HG03439 (cell line): ENCODE data around the gene PTPRF.

Source experiments
- ATAC-seq: cut with Tn5 transposase; IDR thresholded peaks from one replicate; pipeline ENCODE4 v1.9.1; 2021; ENCODE audit warnings: mild to moderate bottlenecking, moderate library complexity; ENCODE audit not compliant: unreplicated experiment

PTPRF gene

GRCh38 chr1:43653339-43653738 lies 122.7 kb downstream of the PTPRF start:
- ATAC-seq: no peak

DNA sequence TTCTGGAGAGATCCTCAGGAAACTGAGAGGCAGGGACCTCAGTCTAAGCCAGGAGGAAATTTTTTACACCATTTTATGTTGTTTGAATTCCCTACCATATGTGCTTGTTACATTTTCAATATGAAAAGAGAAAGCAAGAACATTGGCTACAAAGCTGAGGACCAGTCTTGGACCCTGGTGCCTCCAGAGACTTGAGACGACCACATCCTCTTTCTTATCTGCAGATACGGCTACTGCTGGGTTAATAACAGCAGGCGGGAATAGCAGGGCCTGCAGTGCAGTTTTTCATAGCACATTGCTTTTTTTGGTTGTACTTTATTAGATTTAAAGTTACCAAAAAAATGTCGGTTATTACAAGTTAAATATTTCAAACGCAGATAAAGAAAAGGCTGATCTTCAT lies 123.2 kb downstream of the PTPRF start:
- ATAC-seq: no peak

- ATAC-seq: no peak
Observed at GRCh38 chr1:43655953-43656352, 125.3 kb downstream of the PTPRF start.

DNA sequence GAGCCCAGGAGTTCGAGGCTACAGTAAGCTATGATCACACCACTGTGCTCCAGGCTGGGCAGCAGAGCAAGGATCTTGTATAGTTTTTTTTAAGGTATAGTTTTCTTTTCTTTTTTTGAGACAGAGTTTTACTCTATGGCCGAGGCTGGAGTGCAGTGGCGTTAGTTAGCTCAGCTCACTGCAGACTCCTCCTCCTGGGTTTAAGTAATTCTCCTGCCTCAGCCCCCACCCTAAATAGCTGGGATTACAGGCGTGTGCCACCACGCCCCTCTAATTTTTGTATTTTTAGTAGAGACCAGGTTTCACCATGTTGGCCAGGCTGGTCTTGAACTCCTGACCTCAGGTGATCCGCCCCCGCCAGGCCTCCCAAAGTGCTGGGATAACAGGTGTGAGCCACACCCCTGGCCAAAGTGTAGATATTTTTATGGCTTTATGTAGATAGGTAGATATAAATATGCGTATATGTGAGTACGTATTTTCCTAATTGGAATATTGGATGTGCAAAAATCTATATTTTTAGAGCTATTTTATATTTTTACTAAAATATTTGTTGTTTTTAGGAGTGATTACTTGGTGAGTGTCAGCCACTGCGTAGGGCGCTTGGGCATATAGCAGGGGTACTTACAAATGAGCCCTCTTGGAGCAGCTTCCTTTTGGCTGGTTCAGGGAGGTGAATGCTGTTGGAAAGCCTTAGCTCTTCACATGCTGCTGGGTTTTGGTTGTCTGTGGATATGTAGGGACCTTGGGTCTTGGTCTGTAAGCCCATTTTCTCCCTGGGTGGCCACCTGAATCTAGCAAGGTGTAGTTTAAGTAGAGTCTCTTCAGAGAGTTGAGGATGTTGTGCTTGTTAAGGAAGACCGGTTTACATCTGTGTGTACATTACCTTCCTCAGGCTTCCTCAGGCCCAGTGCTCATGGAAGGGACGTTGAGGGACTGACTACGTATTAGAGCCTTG lies 128.8 kb downstream of the PTPRF start:
- ATAC-seq: no peak

DNA sequence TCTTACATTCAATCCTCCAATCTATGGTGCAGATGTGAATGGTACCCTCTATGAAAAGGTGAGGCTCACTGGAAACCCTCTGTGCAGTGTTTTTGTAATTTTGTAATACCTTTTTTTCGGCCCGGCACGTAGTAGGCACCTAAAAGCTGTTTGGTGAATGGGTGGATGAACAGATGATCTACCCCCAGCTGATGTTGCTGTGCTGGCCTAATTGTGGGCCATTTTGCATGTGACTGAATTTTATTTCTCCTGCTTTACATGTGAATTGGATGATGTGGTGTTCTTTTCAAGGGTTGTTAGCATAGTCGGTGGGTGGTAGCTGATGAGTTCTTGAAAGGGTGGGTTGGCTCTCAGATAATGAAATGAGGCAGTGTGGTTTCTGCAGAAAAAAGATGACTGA lies 129.7 kb downstream of the PTPRF start:
- ATAC-seq: no peak

GRCh38 chr1:43664369-43664768 lies 133.7 kb downstream of the PTPRF start:
- ATAC-seq: no peak

DNA sequence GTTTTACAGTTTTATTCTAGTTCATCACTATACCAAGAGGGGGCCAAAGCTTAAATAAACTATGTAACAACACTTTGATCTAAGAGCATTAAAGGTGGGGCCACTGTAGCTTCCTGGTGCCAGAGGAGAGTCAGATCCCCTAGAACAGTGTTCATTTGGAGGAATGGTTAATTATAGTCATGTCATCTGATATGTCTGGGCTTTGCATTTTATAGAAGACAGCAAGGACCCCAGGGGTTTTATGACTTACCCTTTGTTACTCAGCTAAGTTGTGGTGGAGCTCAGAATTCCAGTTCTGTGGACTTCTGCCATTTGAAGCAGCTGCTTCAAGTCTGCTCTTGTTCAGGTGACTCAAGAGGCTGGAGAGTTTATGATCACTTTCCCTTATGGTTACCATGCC lies 135.9 kb downstream of the PTPRF start:
- no peak for ATAC-seq

- ATAC-seq: no peak
Observed at GRCh38 chr1:43668956-43669355, 138.3 kb downstream of the PTPRF start.

GRCh38 chr1:43669878-43670277 lies 139.2 kb downstream of the PTPRF start:
- no peak for ATAC-seq

GRCh38 chr1:43671193-43671592 lies 140.5 kb downstream of the PTPRF start:
- no peak for ATAC-seq

DNA sequence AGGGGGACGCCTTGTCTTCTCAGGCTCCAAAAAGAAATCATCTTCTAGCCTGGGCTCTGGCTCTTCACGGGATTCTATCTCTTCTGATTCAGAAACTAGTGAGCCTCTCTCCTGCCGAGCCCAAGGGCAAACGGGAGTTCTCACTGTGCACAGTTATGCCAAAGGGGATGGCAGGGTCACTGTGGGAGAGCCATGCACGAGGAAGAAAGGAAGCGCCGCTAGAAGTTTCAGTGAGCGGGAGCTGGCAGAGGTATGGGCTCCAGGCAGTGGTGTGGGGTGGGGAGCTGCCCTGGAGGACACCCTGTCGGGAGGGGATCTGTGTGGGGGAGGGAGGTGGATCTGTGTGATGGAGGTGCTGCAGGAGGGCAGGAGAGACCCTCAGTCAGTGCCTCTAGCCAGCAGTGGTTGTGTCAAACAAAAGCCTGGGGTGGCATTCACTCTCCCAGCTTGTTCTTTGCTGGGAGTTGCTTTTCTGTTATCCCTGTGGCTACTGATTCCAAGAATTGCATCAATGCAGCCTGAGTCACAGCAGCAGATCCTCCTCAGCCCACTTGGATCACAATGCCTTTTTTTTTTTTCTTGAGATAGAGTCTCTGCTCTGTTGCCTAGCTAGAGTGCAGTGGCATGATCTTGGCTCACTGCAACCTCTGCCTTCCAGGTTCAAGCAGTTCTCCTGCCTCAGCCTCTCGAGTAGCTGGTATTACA lies 141.1 kb downstream of the PTPRF start:
- ATAC-seq: no peak

DNA sequence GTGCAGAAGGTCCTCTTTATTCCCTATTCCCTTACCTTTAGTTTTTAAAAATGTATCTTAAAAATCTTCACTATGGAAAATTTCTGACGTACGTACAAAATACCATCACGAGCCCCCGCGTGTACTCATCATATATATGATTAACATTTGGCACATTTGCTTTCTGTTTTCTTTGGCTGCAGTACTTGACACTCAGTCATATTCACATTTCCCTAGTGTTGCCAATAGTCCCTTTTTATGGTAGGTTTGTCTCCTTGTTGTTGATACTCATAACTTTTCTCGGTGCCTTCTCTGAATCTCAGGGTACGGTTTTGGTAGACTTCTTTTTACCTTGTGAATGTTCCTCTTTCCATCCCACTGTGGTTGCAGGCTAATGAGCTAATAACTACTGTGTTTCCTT lies 142.6 kb downstream of the PTPRF start:
- no peak for ATAC-seq
